GM18505 (cell line): ENCODE results near the gene LRP2.

ENCODE experiments used
- ATAC-seq: cut with Tn5 transposase; IDR thresholded peaks from one replicate; pipeline ENCODE4 v1.9.1; 2021; ENCODE audit not compliant: unreplicated experiment
- POLR2A ChIP-seq: IDR thresholded peaks from 4 replicates; pipeline ENCODE4 v1.6.1; 2011; ENCODE audit warnings: borderline replicate concordance; ENCODE audit not compliant: insufficient read depth, insufficient read length; ENCODE audit errors: extremely low read depth

Gene LRP2

DNA sequence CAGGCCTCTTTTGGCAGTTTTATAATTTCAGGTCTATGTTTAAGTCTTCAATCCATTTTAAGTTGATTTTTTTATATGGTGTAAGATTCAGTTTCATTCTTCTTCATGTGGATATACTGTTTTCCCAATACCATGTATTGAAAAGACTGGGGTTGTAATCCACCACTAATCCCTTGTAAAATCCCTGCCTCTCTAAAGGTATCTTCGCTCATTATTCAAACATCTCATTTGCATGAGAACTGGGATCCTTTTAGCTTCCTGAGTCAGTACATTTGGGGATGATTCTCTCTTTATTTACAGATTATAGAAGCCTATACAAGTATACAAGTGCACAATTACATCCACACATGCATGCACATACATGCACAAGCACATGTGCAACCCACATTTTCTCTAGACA lies 267.7 kb downstream of the LRP2 start:
- TF ChIP-seq POLR2A, result no peak
- ATAC-seq, result no peak

DNA sequence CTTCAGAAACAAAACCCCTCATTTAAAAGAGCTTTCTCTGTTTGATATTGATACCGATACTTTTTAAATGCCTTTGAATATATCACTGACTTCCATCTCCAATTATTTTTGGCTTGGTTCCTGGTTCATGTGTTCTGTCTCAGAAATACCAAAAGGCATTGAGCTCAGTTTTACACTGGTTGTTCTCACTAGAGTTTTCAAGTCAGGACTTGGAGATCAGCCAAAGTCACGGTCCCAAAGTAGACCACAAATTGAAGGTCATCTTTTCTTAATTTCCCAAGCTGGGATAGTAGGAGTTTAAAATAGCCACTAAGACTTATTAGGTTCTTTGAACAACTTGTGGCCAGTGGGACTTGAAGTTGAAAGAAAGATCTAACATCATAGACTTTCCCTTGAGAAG lies 268.8 kb downstream of the LRP2 start:
- TF ChIP-seq POLR2A, result no peak
- no peak for ATAC-seq

GRCh38 chr2:169091761-169092519 lies 270.4 kb downstream of the LRP2 start:
- ATAC-seq, result no peak
- no peak for TF ChIP-seq POLR2A

GRCh38 chr2:169091256-169091655 lies 271.1 kb downstream of the LRP2 start:
- no peak for TF ChIP-seq POLR2A
- no peak for ATAC-seq

GRCh38 chr2:169090133-169090820 lies 272.1 kb downstream of the LRP2 start:
- TF ChIP-seq POLR2A, result no peak
- ATAC-seq, result no peak

DNA sequence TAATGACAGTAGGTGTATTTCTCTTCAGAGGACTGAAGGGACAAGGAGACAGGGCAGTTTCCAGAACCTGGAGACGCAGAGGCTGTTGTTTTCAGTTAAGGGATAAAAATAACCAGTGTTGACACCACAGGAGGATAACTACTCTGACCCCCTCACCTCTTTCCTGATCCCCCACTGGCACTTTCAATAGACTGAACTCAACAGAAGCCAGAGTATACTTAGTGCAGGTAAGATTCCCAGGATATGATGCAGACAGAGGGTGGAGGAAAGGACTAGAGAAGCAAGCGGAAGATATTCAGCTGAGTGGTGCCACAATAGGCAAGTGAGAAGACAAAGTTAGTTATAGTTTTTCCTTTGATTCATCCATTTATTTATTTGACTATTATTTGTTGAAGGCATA lies 273.2 kb downstream of the LRP2 start:
- no peak for TF ChIP-seq POLR2A
- no peak for ATAC-seq

GRCh38 chr2:169087757-169088379 lies 274.5 kb downstream of the LRP2 start:
- TF ChIP-seq POLR2A, result no peak
- no peak for ATAC-seq

- no peak for ATAC-seq
- TF ChIP-seq POLR2A, result no peak
These were observed 275.4 kb downstream of the LRP2 start for GRCh38 chr2:169086893-169087467.

GRCh38 chr2:169082995-169083394 lies 279.3 kb downstream of the LRP2 start:
- no peak for TF ChIP-seq POLR2A
- ATAC-seq, result no peak

DNA sequence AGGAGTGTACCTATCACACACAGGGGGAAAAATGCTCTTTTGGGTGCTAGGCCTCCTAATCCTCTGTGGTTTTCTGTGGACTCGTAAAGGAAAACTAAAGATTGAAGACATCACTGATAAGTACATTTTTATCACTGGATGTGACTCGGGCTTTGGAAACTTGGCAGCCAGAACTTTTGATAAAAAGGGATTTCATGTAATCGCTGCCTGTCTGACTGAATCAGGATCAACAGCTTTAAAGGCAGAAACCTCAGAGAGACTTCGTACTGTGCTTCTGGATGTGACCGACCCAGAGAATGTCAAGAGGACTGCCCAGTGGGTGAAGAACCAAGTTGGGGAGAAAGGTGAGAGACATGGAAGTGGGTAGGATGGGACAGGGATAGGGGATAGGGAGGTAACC lies 280.8 kb downstream of the LRP2 start:
- no peak for ATAC-seq
- no peak for TF ChIP-seq POLR2A

DNA sequence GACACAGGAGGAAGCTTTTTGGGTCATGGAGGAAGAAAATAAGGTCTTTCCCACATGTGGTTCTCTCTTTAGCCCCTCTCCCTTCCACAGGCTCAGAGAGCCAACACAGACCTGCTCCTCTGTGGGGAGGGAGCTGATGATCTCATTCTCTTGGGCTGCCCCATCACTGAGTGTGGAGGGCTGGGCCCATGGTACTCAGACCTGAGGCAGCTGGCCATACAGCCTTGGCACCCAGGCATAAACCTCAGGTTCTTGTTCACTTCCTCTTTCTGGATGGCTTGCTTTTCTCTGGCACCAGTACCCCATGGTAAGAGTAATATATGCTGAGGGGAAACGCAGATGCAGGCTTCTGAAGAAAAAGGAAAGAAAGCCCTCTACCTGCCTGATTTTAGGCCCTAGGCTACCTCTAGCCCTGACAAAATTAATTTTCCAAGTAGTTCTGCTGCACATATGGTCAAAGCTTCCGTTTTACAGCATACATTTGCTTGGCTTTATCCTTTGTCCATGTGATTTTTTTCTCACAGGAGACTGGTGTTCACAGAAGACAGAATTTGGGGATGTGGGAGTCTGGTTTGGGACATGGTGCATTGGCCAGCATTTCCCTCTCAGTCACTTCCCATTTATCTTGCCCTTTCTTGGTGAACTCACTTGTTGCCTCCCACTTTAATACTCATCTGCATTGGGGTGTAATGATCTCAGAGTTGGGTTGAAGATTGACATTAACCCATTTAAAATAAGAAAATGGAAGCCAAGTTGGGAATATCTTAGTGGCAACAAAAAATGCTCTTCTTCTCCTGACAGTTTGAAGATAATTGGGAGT lies 281.9 kb downstream of the LRP2 start:
- no peak for TF ChIP-seq POLR2A
- peak; percentile 76 for ATAC-seq

- TF ChIP-seq POLR2A, result no peak
These were observed 284.6 kb downstream of the LRP2 start for GRCh38 chr2:169077674-169078240.

More at GRCh38 chr2:169077674-169078240, 284.6 kb downstream of the LRP2 start:
- no peak for ATAC-seq
